GM19452 (cell line): Measurements from ENCODE around the gene MIX23.
A peak's percentile ranks its signal among the peaks of the same experiment; 100 is the strongest.

Experiments
- ATAC-seq: cut with Tn5 transposase; IDR thresholded peaks from one replicate; pipeline ENCODE4 v1.9.1; 2021; ENCODE audit not compliant: unreplicated experiment

MIX23 gene

GRCh38 chr3:122382888-122383666 lies at the start of gene MIX23:
MIX23 (minus strand) TSS chr3:122383231; CDS start chr3:122383224, 7 bp downstream.
- ATAC-seq, result peak; percentile 45

DNA sequence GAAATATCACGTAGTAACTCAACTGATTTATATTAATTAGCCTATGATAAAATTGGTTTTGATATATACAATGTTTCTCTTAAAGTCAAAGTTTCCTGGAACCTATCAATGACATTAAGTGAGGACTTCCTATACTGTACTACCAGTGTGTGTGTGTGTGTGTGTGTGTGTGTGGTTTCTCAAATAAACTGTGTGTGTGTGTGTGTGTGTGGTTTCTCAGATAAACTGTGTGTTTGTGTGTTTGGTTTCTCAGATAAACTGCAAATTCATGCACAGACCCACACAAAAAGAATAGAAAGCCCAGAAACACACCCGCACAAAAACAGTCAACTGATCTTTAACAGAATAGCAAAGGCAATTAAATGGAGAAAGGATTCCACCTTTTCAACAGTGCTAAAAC lies 47.3 kb upstream of the MIX23 start:
- no peak for ATAC-seq

DNA sequence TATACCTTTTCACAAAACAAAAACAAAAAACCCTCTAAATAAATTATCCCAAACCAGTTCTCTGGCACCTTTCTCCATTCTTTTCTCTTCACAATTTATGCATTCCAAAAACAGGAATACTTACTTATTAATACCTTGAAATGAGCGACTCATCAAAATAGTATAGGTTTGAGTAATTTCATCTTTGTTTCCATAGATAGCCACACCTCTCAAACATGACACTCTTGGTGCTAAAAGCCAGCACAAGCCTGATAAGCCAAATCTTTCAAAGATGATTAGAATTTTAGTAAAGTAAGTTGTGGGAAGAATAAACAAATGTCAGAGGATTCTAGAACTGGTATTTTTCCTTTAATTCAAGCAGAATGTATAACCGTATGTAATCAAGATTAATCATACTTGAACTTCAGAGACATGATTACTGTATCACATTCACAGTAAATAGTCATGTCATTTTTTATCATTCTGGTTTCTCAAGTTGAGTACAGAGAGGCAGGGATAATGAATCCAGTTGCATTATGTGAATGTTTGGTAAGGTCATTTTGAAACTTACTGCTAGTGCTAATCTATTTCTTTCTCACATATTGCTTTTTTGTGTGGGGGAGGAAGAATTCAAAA lies 44.9 kb upstream of the MIX23 start:
- ATAC-seq, result no peak

GRCh38 chr3:122421836-122422235 lies 38.8 kb upstream of the MIX23 start:
- ATAC-seq, result no peak

DNA sequence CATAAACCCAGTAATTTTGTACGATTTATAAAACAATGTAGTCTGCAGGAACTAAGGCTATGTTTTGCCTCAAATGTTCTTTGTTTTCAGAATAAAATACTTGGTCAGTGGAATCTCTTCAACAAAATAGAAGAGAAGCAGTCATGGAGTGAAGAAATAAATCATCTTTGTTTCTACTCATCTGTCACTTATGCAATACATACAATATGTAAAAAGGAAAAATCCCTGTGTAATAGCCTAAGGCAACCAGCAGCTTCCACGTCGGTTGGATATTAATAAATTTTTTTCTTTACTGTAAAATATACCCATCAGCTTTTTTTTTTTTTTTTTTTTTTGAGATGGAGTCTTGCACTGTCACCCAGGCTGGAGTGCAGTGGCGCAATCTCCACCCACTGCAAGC lies 38.1 kb upstream of the MIX23 start:
- no peak for ATAC-seq

GRCh38 chr3:122416966-122417365 lies 33.9 kb upstream of the MIX23 start:
- ATAC-seq, result no peak

- peak; percentile 82 for ATAC-seq
Measured at GRCh38 chr3:122415762-122416654, 33.0 kb upstream of the MIX23 start, which contains the start of gene WDR5B. WDR5B (minus strand) TSS chr3:122416062; CDS start chr3:122415528, 534 bp downstream.

GRCh38 chr3:122415104-122415744 lies 32.2 kb upstream of the MIX23 start:
- ATAC-seq, result peak; percentile 43

- ATAC-seq, result no peak
Measured at GRCh38 chr3:122414391-122414790, 31.4 kb upstream of the MIX23 start.

GRCh38 chr3:122410639-122411038 lies 27.6 kb upstream of the MIX23 start:
- no peak for ATAC-seq

DNA sequence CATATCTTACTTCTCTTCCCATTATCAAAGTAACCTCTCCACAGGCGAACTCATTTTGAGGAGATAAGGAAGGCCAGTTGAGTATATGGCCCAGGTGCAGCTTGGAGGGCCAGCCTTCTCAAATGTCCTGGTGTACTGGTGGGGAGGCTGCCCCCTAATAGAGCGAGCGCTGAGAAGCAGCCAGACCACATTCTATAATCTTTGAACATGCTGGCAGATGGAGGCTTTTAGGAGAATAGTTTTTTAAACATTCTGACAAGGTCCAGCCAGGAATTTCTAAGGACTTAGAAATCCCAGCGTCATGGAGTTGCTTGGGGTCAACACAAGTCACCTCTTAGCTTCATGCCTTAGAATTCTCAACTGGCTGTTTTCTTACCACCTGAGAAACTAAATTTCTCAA lies 27.1 kb upstream of the MIX23 start:
- no peak for ATAC-seq

DNA sequence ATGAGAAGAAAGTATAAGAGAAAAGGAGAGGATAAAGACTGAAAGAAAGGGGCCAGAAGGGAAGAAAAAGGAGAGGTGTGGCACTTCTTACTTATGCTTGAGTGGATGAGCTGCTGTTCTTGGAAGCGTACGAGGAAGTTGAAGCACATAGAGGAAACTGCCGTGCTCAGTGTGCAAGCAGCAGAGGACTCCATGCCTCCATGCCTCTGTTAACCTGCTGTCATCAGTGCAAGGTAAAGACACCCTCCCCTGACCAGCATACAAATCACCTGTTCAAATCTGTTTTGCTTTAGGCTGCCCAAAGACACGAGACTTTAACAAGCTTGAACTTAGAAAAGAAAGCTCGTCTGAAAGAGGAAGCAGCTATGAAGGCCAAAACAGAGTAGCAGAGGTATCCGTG lies 26.4 kb upstream of the MIX23 start:
- no peak for ATAC-seq

DNA sequence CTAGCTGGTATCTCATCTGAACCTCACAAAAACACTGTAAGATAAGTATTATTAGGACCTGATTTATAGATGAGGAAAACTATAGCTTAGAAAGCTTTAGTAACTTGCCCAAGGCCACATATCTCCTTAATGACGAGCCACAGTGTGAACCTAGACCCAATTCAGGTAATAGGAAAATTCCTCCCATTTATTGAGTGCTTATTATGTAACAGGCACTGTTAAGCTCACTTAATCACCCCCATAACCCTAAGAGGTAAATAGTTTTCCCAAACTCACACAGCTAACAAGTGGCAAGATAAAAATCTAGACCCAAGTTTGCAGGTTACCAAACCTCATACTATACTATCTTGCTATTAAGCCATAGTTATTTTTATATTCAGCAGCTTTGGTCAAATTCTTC lies 24.9 kb upstream of the MIX23 start:
- no peak for ATAC-seq

- ATAC-seq, result no peak
Measured at GRCh38 chr3:122406198-122406597, 23.2 kb upstream of the MIX23 start.

DNA sequence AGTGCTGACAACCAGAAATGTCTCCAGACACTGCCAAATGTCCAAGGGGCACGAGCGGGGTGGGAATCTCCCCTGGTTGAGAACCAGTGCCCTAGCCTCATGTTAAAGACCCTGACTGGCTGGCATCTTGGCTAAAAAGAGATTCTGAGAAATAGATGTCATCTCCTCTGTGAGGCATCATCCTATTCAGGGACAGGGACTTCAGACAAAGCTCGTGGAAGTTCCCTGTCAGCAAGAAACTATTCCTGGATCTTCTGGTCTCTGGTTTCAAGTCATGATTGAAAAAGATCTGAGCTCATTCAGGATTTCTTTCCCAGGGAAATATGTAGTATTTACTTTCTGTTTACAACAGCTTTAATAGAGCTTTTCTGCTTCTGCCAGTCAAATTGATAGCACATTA lies 22.0 kb upstream of the MIX23 start:
- ATAC-seq, result no peak

GRCh38 chr3:122403489-122403888 lies 20.5 kb upstream of the MIX23 start:
- ATAC-seq, result no peak

DNA sequence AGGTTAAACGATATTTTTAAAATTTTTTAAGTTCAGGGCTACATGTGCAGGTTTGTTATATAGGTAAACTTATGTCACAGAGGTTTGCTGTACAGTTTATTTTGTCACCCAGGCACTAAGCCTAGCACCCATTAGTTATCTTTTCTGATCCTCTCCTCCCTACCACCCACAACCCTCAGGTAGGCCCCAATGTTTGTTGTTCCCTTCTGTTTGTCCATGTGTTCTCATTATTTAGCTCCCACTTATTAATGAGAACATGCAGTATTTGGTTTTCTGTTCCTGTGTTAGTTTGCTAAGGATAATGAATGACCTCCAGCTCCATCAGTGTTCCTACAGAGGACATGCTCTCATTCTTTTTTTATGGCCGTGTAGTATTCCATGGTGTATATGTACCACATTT lies 15.9 kb upstream of the MIX23 start:
- ATAC-seq, result no peak

DNA sequence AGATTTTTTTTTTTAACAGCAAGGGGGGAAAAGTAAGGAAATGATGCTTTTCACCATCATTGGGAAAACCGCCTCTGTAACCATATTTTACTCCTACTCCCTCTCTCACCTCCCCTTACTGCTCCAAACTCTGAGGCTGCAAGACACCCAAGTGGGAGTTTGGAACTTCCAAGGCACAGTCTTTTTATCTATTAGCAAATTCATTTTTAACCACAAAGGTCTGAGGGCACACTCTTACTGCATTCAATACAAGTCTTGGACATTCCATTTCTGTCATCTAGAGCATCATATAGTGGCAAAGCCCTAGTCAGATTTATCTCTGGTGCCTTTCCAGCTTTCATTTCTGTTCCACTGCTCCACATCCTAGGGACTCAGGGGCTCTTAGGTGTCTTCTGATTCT lies 14.2 kb upstream of the MIX23 start:
- ATAC-seq, result no peak

- no peak for ATAC-seq
Measured at GRCh38 chr3:122396511-122396910, 13.5 kb upstream of the MIX23 start.

DNA sequence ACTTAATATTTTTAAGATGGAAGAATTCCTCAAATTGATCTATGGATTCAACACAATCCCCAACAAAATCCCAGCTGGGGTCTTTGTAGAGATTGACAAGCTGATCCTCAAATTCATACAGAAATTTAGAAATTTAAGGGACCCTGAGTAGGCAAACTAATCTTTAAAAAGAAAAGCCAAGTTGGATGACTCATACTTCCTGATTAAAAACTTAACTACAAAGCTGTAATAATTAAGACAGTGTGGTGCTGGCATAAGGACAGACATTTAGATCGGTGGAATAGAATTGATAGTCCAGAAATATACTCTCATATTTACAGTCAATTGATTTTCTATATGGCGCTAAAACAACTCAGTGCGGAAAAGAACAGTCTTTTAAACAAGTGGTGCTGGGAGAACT lies 12.6 kb upstream of the MIX23 start:
- no peak for ATAC-seq

DNA sequence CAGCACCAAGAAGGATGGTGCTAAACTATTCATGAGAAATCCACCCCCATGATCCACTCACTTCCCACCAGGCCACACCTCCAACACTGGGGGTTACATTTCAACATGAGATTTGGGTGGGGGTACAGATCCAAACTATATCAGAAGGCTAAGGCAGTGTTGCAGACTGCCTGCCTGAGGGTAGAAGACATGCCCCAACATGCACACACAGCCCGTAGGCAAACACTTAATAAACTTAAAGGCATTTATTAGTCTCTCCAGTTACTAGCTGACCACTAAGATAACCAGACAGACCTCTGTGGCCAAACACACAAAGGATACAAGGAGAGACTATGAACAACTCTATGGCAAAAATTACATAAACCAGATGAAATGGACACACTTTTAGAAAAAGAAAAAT lies 11.1 kb upstream of the MIX23 start:
- no peak for ATAC-seq
